Keratinocyte (primary cell): ENCODE measurements around the gene TAX1BP3. TPM values are rescaled to one million over a fixed set of nuclear protein-coding genes. Genes with fewer than 3 reads are reported as not detected.

Experiments
- DNase-seq: peaks from one replicate; pipeline ENCODE4 v3.0.0-alpha.2; 2011; ENCODE audit warnings: low read depth, missing footprints, low spot score
- FAIRE-seq: peaks from 2 replicates; lab custom pipeline; 2011; peaks lifted over from hg19 to GRCh38; lab: Jason Lieb, UNC
- H2AFZ ChIP-seq: 2 replicates; pipeline ENCODE4 v1.6.0; 2012; ENCODE audit warnings: low read length, control low read depth, inconsistent platforms; ENCODE audit not compliant: control insufficient read depth
- H3K27ac ChIP-seq: 2 replicates; pipeline ENCODE4 v1.5.1; 2011; ENCODE audit warnings: low read length; ENCODE audit not compliant: control insufficient read depth, insufficient read depth
- H3K27me3 ChIP-seq: 3 replicates; pipeline ENCODE4 v1.6.0; 2011; ENCODE audit warnings: low read length; ENCODE audit not compliant: control insufficient read depth, insufficient read depth; ENCODE audit errors: extremely low read depth
- H3K36me3 ChIP-seq, 2 experiments: 2 replicates in 1 of 2; 3 replicates in 1 of 2; pipeline ENCODE4 v1.5.1; 2011; ENCODE audit warnings: low read length in 2 of 2, mild to moderate bottlenecking in 1 of 2; ENCODE audit not compliant: control insufficient read depth in 2 of 2, insufficient read depth in 2 of 2; ENCODE audit errors: extremely low read depth in 1 of 2
- H3K4me1 ChIP-seq: 3 replicates; pipeline ENCODE4 v1.5.1; 2011; ENCODE audit warnings: low read length; ENCODE audit not compliant: control insufficient read depth, insufficient read depth; ENCODE audit errors: extremely low read depth
- H3K4me2 ChIP-seq: 3 replicates; pipeline ENCODE4 v1.6.0; 2011; ENCODE audit warnings: low read depth, low read length; ENCODE audit not compliant: control insufficient read depth, insufficient read depth; ENCODE audit errors: extremely low read depth
- H3K4me3 ChIP-seq, 3 experiments: fragments of 200-600 bp in 1 of 3; sonication (generic) in 1 of 3; 2 replicates in 2 of 3; 3 replicates in 1 of 3; pipeline ENCODE4 v1.5.1; 2011 to 2016; ENCODE audit warnings: low read length in 3 of 3, mild to moderate bottlenecking in 3 of 3, control low read depth in 2 of 3, inconsistent platforms in 1 of 3, low read depth in 1 of 3, mixed read lengths in 1 of 3, mixed run types in 1 of 3, moderate library complexity in 1 of 3; ENCODE audit not compliant: control insufficient read depth in 2 of 3, insufficient read depth in 2 of 3; ENCODE audit errors: extremely low read depth in 1 of 3
- H3K79me2 ChIP-seq: 2 replicates; pipeline ENCODE4 v1.6.0; 2012; ENCODE audit warnings: low read length; ENCODE audit not compliant: control insufficient read depth, insufficient read depth
- H3K9ac ChIP-seq: 3 replicates; pipeline ENCODE4 v1.6.0; 2011; ENCODE audit warnings: low read length; ENCODE audit not compliant: control insufficient read depth, insufficient read depth; ENCODE audit errors: extremely low read depth
- H3K9me1 ChIP-seq: 3 replicates; pipeline ENCODE4 v1.6.0; 2011; ENCODE audit warnings: low read length; ENCODE audit not compliant: control insufficient read depth, insufficient read depth; ENCODE audit errors: extremely low read depth
- H3K9me3 ChIP-seq: 2 replicates; pipeline ENCODE4 v1.5.1; 2012; ENCODE audit warnings: low read depth, low read length; ENCODE audit not compliant: control insufficient read depth
- H4K20me1 ChIP-seq: 3 replicates; pipeline ENCODE4 v1.6.0; 2011; ENCODE audit warnings: low read length; ENCODE audit not compliant: control insufficient read depth, insufficient read depth; ENCODE audit errors: extremely low read depth
- CTCF ChIP-seq, 3 experiments: IDR thresholded peaks in 1 of 3; conservative IDR thresholded peaks in 1 of 3; optimal IDR thresholded peaks in 1 of 3; 2 replicates in 2 of 3; 3 replicates in 1 of 3; pipeline versions ENCODE3 to v1.5.1; 2011; ENCODE audit warnings: low read length in 3 of 3, mild to moderate bottlenecking in 3 of 3, moderate library complexity in 2 of 3, control low read depth in 1 of 3, inconsistent platforms in 1 of 3; ENCODE audit not compliant: insufficient read depth in 2 of 3; ENCODE audit errors: extremely low read depth in 1 of 3
- EZH2 ChIP-seq: IDR thresholded peaks from one replicate; pipeline ENCODE4 v1.6.1; 2012; ENCODE audit warnings: inconsistent platforms, mild to moderate bottlenecking, low read length, moderate library complexity
- dilution Hi-C: fragments of 300-500 bp; cut with MboI; formaldehyde crosslinking; loops from one replicate; pipeline ENCODE4 v1.7.0; 2020; ENCODE audit warnings: low sequenced_read_pairs; ENCODE audit not compliant: extremely low pct_ligation_motif_present
- polyA plus RNA-seq, 5 experiments: library from polyadenylated mRNA; depleted of rRNA in 3 of 5; stranded (reverse) in 3 of 5; stranded (forward) in 1 of 5; unstranded in 1 of 5; fragments of >200 nt; gene quantifications; 1 replicate in 1 of 5; 2 replicates in 3 of 5; 3 replicates in 1 of 5; pipeline versions ENCODE4 v1.2.1 to v1.2.3, GENCODE V29; 2011 to 2012; ENCODE audit warnings: missing spikeins in 2 of 5, low read depth in 1 of 5, low replicate concordance in 1 of 5

The TAX1BP3 gene
- polyA plus RNA-seq, 1 donor (not counting 4 experiments of a cell fraction or from before 2014, with no cell fraction given), result 126 TPM

DNA sequence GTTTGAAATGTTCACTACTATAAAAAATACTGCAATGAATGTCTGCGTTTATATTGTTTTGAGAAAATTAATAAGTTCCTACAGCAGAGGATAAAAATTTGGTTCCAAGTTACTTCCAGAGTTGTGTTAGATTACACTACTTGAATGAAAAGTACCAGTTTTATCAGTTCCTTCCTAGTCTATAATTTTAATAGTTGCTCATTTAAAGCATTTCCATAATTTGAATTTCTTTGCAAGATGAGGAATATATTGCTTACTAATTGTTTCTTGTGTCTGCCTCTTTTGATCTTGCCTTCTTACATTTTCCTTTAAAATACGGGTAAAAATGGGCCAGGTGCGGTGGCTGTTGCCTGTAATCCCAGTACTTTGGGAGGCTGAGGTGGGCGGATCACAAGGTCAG lies 4.2 kb upstream of the TAX1BP3 start:
- no peak overlapping the region for H3K4me2 ChIP-seq
- DNase-seq (no peak), FAIRE-seq (no peak)
- H3K79me2 ChIP-seq, result peaks cover 21% of the 10 kb centered on the region
- H3K9ac ChIP-seq, result no peak overlapping the region
- no peaks in the 10 kb centered on the region for H3K9me3 ChIP-seq
- peaks cover 10% of the 10 kb centered on the region for H3K4me1 ChIP-seq
- no peak overlapping the region for H3K27ac ChIP-seq
- no peak overlapping the region for H2AFZ ChIP-seq
- peaks cover 2% of the 10 kb centered on the region for H3K27me3 ChIP-seq
- TF ChIP-seq EZH2, result no peak
- no peak for TF ChIP-seq CTCF (optimal IDR thresholded peaks at IDR 0.05 in 1 of 3, IDR thresholded peaks at IDR 0.05 in 1 of 3, conservative IDR thresholded peaks at IDR 0.05 in 1 of 3; ENCODE audit: extremely low read depth in 1 of 3, insufficient read depth in 2 of 3, low read length in 3 of 3)
- peaks cover 0 to 7% of the 10 kb centered on the region in 2 experiments for H3K36me3 ChIP-seq
- H4K20me1 ChIP-seq, result no peaks in the 10 kb centered on the region
- dilution Hi-C loops, result no loop called here
- no peaks in the 10 kb centered on the region for H3K9me1 ChIP-seq
- H3K4me3 ChIP-seq, result no peak overlapping the region

GRCh38 chr17:3669548-3669947 lies 1.2 kb upstream of the TAX1BP3 start:
- no peak for TF ChIP-seq CTCF (optimal IDR thresholded peaks at IDR 0.05 in 1 of 3, IDR thresholded peaks at IDR 0.05 in 1 of 3, conservative IDR thresholded peaks at IDR 0.05 in 1 of 3; ENCODE audit: extremely low read depth in 1 of 3, insufficient read depth in 2 of 3, low read length in 3 of 3)
- no peak for TF ChIP-seq EZH2
- H3K4me2 ChIP-seq, result peak overlapping the region; percentile 98
- peaks cover 30% of the 10 kb centered on the region for H3K4me1 ChIP-seq
- H3K9me3 ChIP-seq, result no peaks in the 10 kb centered on the region
- peaks cover 9% of the 10 kb centered on the region for H4K20me1 ChIP-seq
- dilution Hi-C loops, result no loop called here
- peak overlapping the region; percentile 96 for H3K9ac ChIP-seq
- peak overlapping the region; percentile 83 for H3K27ac ChIP-seq
- no peak for DNase-seq
- H2AFZ ChIP-seq, result no peak overlapping the region
- H3K79me2 ChIP-seq, result peaks cover 44% of the 10 kb centered on the region
- H3K27me3 ChIP-seq, result no peaks in the 10 kb centered on the region
- H3K36me3 ChIP-seq, result peaks cover 9 to 22% of the 10 kb centered on the region in 2 experiments
- FAIRE-seq, result no peak
- H3K9me1 ChIP-seq, result peaks cover 5% of the 10 kb centered on the region
- H3K4me3 ChIP-seq, result peak overlapping the region; percentile 96 to 99 (median 98)
